Mammary epithelial cell (primary cell): ENCODE measurements around the gene IFT80.

Experiments used
- CTCF ChIP-seq, 2 donors: IDR thresholded peaks in 1 of 2; conservative IDR thresholded peaks in 1 of 2; 2 replicates each; pipeline ENCODE4 v1.5.1; 2011 to 2012; ENCODE audit warnings: inconsistent platforms in 2 of 2, low read length in 2 of 2, mild to moderate bottlenecking in 2 of 2, control low read depth in 1 of 2, low read depth in 1 of 2; ENCODE audit not compliant: insufficient read depth in 1 of 2; ENCODE audit errors: extremely low read depth in 1 of 2
- EZH2 ChIP-seq: IDR thresholded peaks from 2 replicates; pipeline ENCODE4 v1.6.1; 2012; ENCODE audit warnings: low read length, inconsistent platforms, borderline replicate concordance

GRCh38 chr3:160394009-160394392 is 5.0 kb downstream of the IFT80 start:
- TF ChIP-seq EZH2, result no peak
- TF ChIP-seq CTCF (conservative IDR thresholded peaks at IDR 0.05 in 1 of 2, IDR thresholded peaks at IDR 0.05 in 1 of 2; ENCODE audit: extremely low read depth in 1 of 2, insufficient read depth in 1 of 2, low read depth in 1 of 2, low read length in 2 of 2), result no peak
